Measurements from ENCODE around the gene ZNF716. TPM values are rescaled to one million over a fixed set of nuclear protein-coding genes. Genes with fewer than 3 reads are reported as not detected.

ZNF716 gene
- total RNA-seq, 2 donors from 2014 or later = not detected

- H3K9me3 ChIP-seq = no peaks in the 10 kb centered on the region
- intact Hi-C loops (cut with DNase I) = no loop called here
- H3K4me1 ChIP-seq = no peaks in the 10 kb centered on the region
These were observed 26.2 kb upstream of the ZNF716 start for GRCh38 chr7:57423768-57424167.

GRCh38 chr7:57424515-57425238 is 25.3 kb upstream of the ZNF716 start:
- H3K4me3 ChIP-seq = no peak overlapping the region
- no peak for DNase-seq
- intact Hi-C loops (cut with DNase I) = no loop called here
- no peaks in the 10 kb centered on the region for H3K27me3 ChIP-seq
- H3K4me1 ChIP-seq = no peaks in the 10 kb centered on the region
- TF ChIP-seq CTCF (IDR thresholded peaks at IDR 0.05) = no peak
- H3K9ac ChIP-seq (ENCODE audit: low read depth in 2 of 2, low read length in 2 of 2) = no peak overlapping the region
- H3K9me3 ChIP-seq = no peaks in the 10 kb centered on the region
- H3K27ac ChIP-seq = no peak overlapping the region
- no peaks in the 10 kb centered on the region for H3K36me3 ChIP-seq

More at GRCh38 chr7:57423768-57424167, 26.2 kb upstream of the ZNF716 start:
- H3K36me3 ChIP-seq = no peaks in the 10 kb centered on the region
- no peak overlapping the region for H3K27ac ChIP-seq
- no peak overlapping the region for H3K9ac ChIP-seq (ENCODE audit: low read depth in 2 of 2, low read length in 2 of 2)
- no peak overlapping the region for H3K4me3 ChIP-seq
- TF ChIP-seq CTCF (IDR thresholded peaks at IDR 0.05) = no peak
- no peaks in the 10 kb centered on the region for H3K27me3 ChIP-seq
- no peak for DNase-seq

GRCh38 chr7:57425239-57425944 is 24.6 kb upstream of the ZNF716 start:
- H3K9me3 ChIP-seq = no peaks in the 10 kb centered on the region
- no peak for DNase-seq
- no peak overlapping the region for H3K9ac ChIP-seq (ENCODE audit: low read depth in 2 of 2, low read length in 2 of 2)

GRCh38 chr7:57425969-57426628 is 23.9 kb upstream of the ZNF716 start:
- H3K4me1 ChIP-seq = no peaks in the 10 kb centered on the region
- H3K4me3 ChIP-seq = no peak overlapping the region
- peak; percentile 18 for TF ChIP-seq CTCF (IDR thresholded peaks at IDR 0.05)
- no peaks in the 10 kb centered on the region for H3K27me3 ChIP-seq
- intact Hi-C loops (cut with DNase I) = no loop called here
- no peak for DNase-seq
- no peaks in the 10 kb centered on the region for H3K9me3 ChIP-seq
- H3K36me3 ChIP-seq = no peaks in the 10 kb centered on the region
- no peak overlapping the region for H3K9ac ChIP-seq (ENCODE audit: low read depth in 2 of 2, low read length in 2 of 2)
- no peak overlapping the region for H3K27ac ChIP-seq

More at GRCh38 chr7:57425239-57425944, 24.6 kb upstream of the ZNF716 start:
- no peaks in the 10 kb centered on the region for H3K36me3 ChIP-seq
- intact Hi-C loops (cut with DNase I) = no loop called here
- no peaks in the 10 kb centered on the region for H3K27me3 ChIP-seq
- H3K4me1 ChIP-seq = no peaks in the 10 kb centered on the region
- H3K4me3 ChIP-seq = no peak overlapping the region
- TF ChIP-seq CTCF (IDR thresholded peaks at IDR 0.05) = no peak
- H3K27ac ChIP-seq = no peak overlapping the region

GRCh38 chr7:57426629-57427003 is 23.4 kb upstream of the ZNF716 start:
- Histone ChIP-seq H3K4me3 (no peak overlapping the region), H3K4me1 (no peaks in the 10 kb centered on the region), H3K9me3 (no peaks in the 10 kb centered on the region), H3K9ac (ENCODE audit: low read depth in 2 of 2, low read length in 2 of 2) (no peak overlapping the region), H3K27ac (no peak overlapping the region), H3K27me3 (no peaks in the 10 kb centered on the region), H3K36me3 (no peaks in the 10 kb centered on the region)
- intact Hi-C loops (cut with DNase I) = no loop called here
- no peak for DNase-seq
- TF ChIP-seq CTCF (IDR thresholded peaks at IDR 0.05) = no peak

Data from colonic mucosa (tissue), 4 donors.